Choroid plexus epithelial cell (primary cell): Measurements from ENCODE around the gene FNTB.
"Not testable (repeated sequence)": the region's sequence is repeated elsewhere in the genome, so short reads cannot be mapped to it uniquely, and the experiment has no call there.

Source experiments
- DNase-seq: peaks from one replicate; pipeline ENCODE4 v3.0.0-alpha.2; 2010; ENCODE audit warnings: low read depth
- H3K4me3 ChIP-seq: 2 replicates; pipeline ENCODE4 v1.5.1; 2011; ENCODE audit warnings: low read depth, mild to moderate bottlenecking, control low read depth, low read length, moderate library complexity
- CTCF ChIP-seq: conservative IDR thresholded peaks from 2 replicates; pipeline ENCODE4 v1.5.1; 2011; ENCODE audit warnings: low read depth, mild to moderate bottlenecking, control low read depth, inconsistent platforms, low read length, moderate library complexity

FNTB gene

GRCh38 chr14:65026526-65026925 lies 39.8 kb downstream of the FNTB start:
- no peak for TF ChIP-seq CTCF
- H3K4me3 ChIP-seq: no peak overlapping the region
- DNase-seq: no peak

- no peak for TF ChIP-seq CTCF
- no peak overlapping the region for H3K4me3 ChIP-seq
- DNase-seq: no peak
Measured at GRCh38 chr14:65027127-65027799, 40.6 kb downstream of the FNTB start.

GRCh38 chr14:65028937-65029336 lies 42.2 kb downstream of the FNTB start:
- no peak for DNase-seq
- TF ChIP-seq CTCF: no peak
- H3K4me3 ChIP-seq: no peak overlapping the region

- not testable (repeated sequence) for DNase-seq, H3K4me3 ChIP-seq
Measured at GRCh38 chr14:65031321-65031720, 44.6 kb downstream of the FNTB start.

- no peak overlapping the region for H3K4me3 ChIP-seq
- no peak for TF ChIP-seq CTCF
- no peak for DNase-seq
Measured at GRCh38 chr14:65032319-65032718, 45.6 kb downstream of the FNTB start.

GRCh38 chr14:65033181-65033580 lies 46.5 kb downstream of the FNTB start:
- TF ChIP-seq CTCF: no peak
- DNase-seq: no peak

GRCh38 chr14:65034021-65034420 lies 47.3 kb downstream of the FNTB start:
- DNase-seq: no peak
- TF ChIP-seq CTCF: no peak
- no peak overlapping the region for H3K4me3 ChIP-seq

More at GRCh38 chr14:65033181-65033580, 46.5 kb downstream of the FNTB start:
- no peak overlapping the region for H3K4me3 ChIP-seq

GRCh38 chr14:65035049-65035448 lies 48.4 kb downstream of the FNTB start:
- H3K4me3 ChIP-seq: no peak overlapping the region
- TF ChIP-seq CTCF: no peak
- DNase-seq: no peak
